ENCODE data around the gene TUB.

- no peak for TF ChIP-seq CTCF (conservative IDR thresholded peaks at IDR 0.05 in 1 of 2, IDR thresholded peaks at IDR 0.05 in 1 of 2; ENCODE audit: low read depth in 1 of 2, low read length in 2 of 2)
- TF ChIP-seq EZH2 (IDR thresholded peaks at IDR 0.05; ENCODE audit: low read length, missing control alignments) = no peak
Observed at GRCh38 chr11:8061555-8062428, 19.2 kb upstream of the TUB start.

Measured in fibroblast of lung (primary cell).